ENCODE measurements around the gene CNTF.
"Not testable (repeated sequence)": the region's sequence is repeated elsewhere in the genome, so short reads cannot be mapped to it uniquely, and the experiment has no call there.

Gene CNTF

GRCh38 chr11:58622344-58622743 is at the start of gene CNTF:
Gene CNTF (plus strand): TSS chr11:58622665. CDS start chr11:58622753, 88 bp downstream.
- Histone ChIP-seq H3K79me2 (ENCODE audit: control insufficient read depth, insufficient read depth, low read length, unreplicated experiment) (peaks cover 15% of the 10 kb centered on the region), H3K4me1 (ENCODE audit: control insufficient read depth, insufficient read depth, low read length, unreplicated experiment) (peaks cover 51% of the 10 kb centered on the region), H3K4me3 (ENCODE audit: low read depth, low read length) (no peak within 1 kb of the TSS), H2AFZ (ENCODE audit: low read length, unreplicated experiment) (no peak within 1 kb of the TSS), H3K36me3 (ENCODE audit: insufficient read depth, low read length) (peaks cover 47% of the 10 kb centered on the region), H3K27me3 (ENCODE audit: insufficient read depth, low read length) (no peaks in the 10 kb centered on the region), H3K27ac (ENCODE audit: low read depth, low read length) (no peak within 1 kb of the TSS)

GRCh38 chr11:58572906-58573305 is 49.6 kb upstream of the CNTF start:
- peaks cover 41% of the 10 kb centered on the region for H3K4me1 ChIP-seq (ENCODE audit: control insufficient read depth, insufficient read depth, low read length, unreplicated experiment)
- not testable (repeated sequence) for H2AFZ ChIP-seq (ENCODE audit: low read length, unreplicated experiment); H3K27me3 ChIP-seq (ENCODE audit: insufficient read depth, low read length)
- H3K79me2 ChIP-seq (ENCODE audit: control insufficient read depth, insufficient read depth, low read length, unreplicated experiment), result peaks cover 47% of the 10 kb centered on the region
- H3K27ac ChIP-seq (ENCODE audit: low read depth, low read length), result peak overlapping the region; percentile 99
- H3K36me3 ChIP-seq (ENCODE audit: insufficient read depth, low read length), result peaks cover 13% of the 10 kb centered on the region
- peak overlapping the region; percentile 38 for H3K4me3 ChIP-seq (ENCODE audit: low read depth, low read length)

- H3K79me2 ChIP-seq (ENCODE audit: control insufficient read depth, insufficient read depth, low read length, unreplicated experiment), result peaks cover 47% of the 10 kb centered on the region
- peaks cover 13% of the 10 kb centered on the region for H3K36me3 ChIP-seq (ENCODE audit: insufficient read depth, low read length)
- peak overlapping the region; percentile 99 for H3K27ac ChIP-seq (ENCODE audit: low read depth, low read length)
Observed at GRCh38 chr11:58573451-58574104, 48.9 kb upstream of the CNTF start.

GRCh38 chr11:58574881-58575280 is 47.6 kb upstream of the CNTF start:
- Histone ChIP-seq H2AFZ (ENCODE audit: low read length, unreplicated experiment) (peak overlapping the region; percentile 73), H3K4me3 (ENCODE audit: low read depth, low read length) (peak overlapping the region; percentile 88), H3K4me1 (ENCODE audit: control insufficient read depth, insufficient read depth, low read length, unreplicated experiment) (peaks cover 41% of the 10 kb centered on the region), H3K36me3 (ENCODE audit: insufficient read depth, low read length) (peaks cover 9% of the 10 kb centered on the region), H3K27ac (ENCODE audit: low read depth, low read length) (peak overlapping the region; percentile 99), H3K27me3 (ENCODE audit: insufficient read depth, low read length) (no peaks in the 10 kb centered on the region), H3K79me2 (ENCODE audit: control insufficient read depth, insufficient read depth, low read length, unreplicated experiment) (peaks cover 50% of the 10 kb centered on the region)

More at GRCh38 chr11:58573451-58574104, 48.9 kb upstream of the CNTF start:
- Histone ChIP-seq H3K4me3 (ENCODE audit: low read depth, low read length) (peak overlapping the region; percentile 88), H2AFZ (ENCODE audit: low read length, unreplicated experiment) (no peak overlapping the region), H3K27me3 (ENCODE audit: insufficient read depth, low read length) (no peaks in the 10 kb centered on the region), H3K4me1 (ENCODE audit: control insufficient read depth, insufficient read depth, low read length, unreplicated experiment) (peaks cover 41% of the 10 kb centered on the region)

GRCh38 chr11:58575377-58576020 is 47.0 kb upstream of the CNTF start, which contains the start of gene LPXN:
Gene LPXN (minus strand): TSS chr11:58575856. CDS start chr11:58575772, 84 bp downstream.
- peaks cover 41% of the 10 kb centered on the region for H3K4me1 ChIP-seq (ENCODE audit: control insufficient read depth, insufficient read depth, low read length, unreplicated experiment)

GRCh38 chr11:58576887-58577471 is 45.5 kb upstream of the CNTF start:
- H3K27me3 ChIP-seq (ENCODE audit: insufficient read depth, low read length), result no peaks in the 10 kb centered on the region
- no peak overlapping the region for H2AFZ ChIP-seq (ENCODE audit: low read length, unreplicated experiment)
- no peaks in the 10 kb centered on the region for H3K36me3 ChIP-seq (ENCODE audit: insufficient read depth, low read length)
- H3K27ac ChIP-seq (ENCODE audit: low read depth, low read length), result peak overlapping the region; percentile 99
- peaks cover 47% of the 10 kb centered on the region for H3K4me1 ChIP-seq (ENCODE audit: control insufficient read depth, insufficient read depth, low read length, unreplicated experiment)
- peak overlapping the region; percentile 88 for H3K4me3 ChIP-seq (ENCODE audit: low read depth, low read length)
- H3K79me2 ChIP-seq (ENCODE audit: control insufficient read depth, insufficient read depth, low read length, unreplicated experiment), result peaks cover 60% of the 10 kb centered on the region

More at GRCh38 chr11:58575377-58576020, 47.0 kb upstream of the CNTF start, which contains the start of gene LPXN:
- H3K79me2 ChIP-seq (ENCODE audit: control insufficient read depth, insufficient read depth, low read length, unreplicated experiment), result peaks cover 55% of the 10 kb centered on the region
- peak within 1 kb of the TSS; percentile 88 for H3K4me3 ChIP-seq (ENCODE audit: low read depth, low read length)
- peaks cover 5% of the 10 kb centered on the region for H3K36me3 ChIP-seq (ENCODE audit: insufficient read depth, low read length)
- peak within 1 kb of the TSS; percentile 99 for H3K27ac ChIP-seq (ENCODE audit: low read depth, low read length)
- peak within 1 kb of the TSS; percentile 73 for H2AFZ ChIP-seq (ENCODE audit: low read length, unreplicated experiment)
- H3K27me3 ChIP-seq (ENCODE audit: insufficient read depth, low read length), result no peaks in the 10 kb centered on the region

GRCh38 chr11:58577555-58578135 is 44.8 kb upstream of the CNTF start:
- H3K79me2 ChIP-seq (ENCODE audit: control insufficient read depth, insufficient read depth, low read length, unreplicated experiment), result peaks cover 61% of the 10 kb centered on the region
- peak overlapping the region; percentile 99 for H3K27ac ChIP-seq (ENCODE audit: low read depth, low read length)
- H3K27me3 ChIP-seq (ENCODE audit: insufficient read depth, low read length), result no peaks in the 10 kb centered on the region
- H3K4me3 ChIP-seq (ENCODE audit: low read depth, low read length), result peak overlapping the region; percentile 88
- H3K4me1 ChIP-seq (ENCODE audit: control insufficient read depth, insufficient read depth, low read length, unreplicated experiment), result peaks cover 49% of the 10 kb centered on the region
- H2AFZ ChIP-seq (ENCODE audit: low read length, unreplicated experiment), result no peak overlapping the region
- H3K36me3 ChIP-seq (ENCODE audit: insufficient read depth, low read length), result no peaks in the 10 kb centered on the region

- H3K27me3 ChIP-seq (ENCODE audit: insufficient read depth, low read length), result no peaks in the 10 kb centered on the region
- H3K79me2 ChIP-seq (ENCODE audit: control insufficient read depth, insufficient read depth, low read length, unreplicated experiment), result peaks cover 64% of the 10 kb centered on the region
- peak overlapping the region; percentile 99 for H3K27ac ChIP-seq (ENCODE audit: low read depth, low read length)
- peak overlapping the region; percentile 88 for H3K4me3 ChIP-seq (ENCODE audit: low read depth, low read length)
- H3K36me3 ChIP-seq (ENCODE audit: insufficient read depth, low read length), result no peaks in the 10 kb centered on the region
- peaks cover 55% of the 10 kb centered on the region for H3K4me1 ChIP-seq (ENCODE audit: control insufficient read depth, insufficient read depth, low read length, unreplicated experiment)
- H2AFZ ChIP-seq (ENCODE audit: low read length, unreplicated experiment), result no peak overlapping the region
Observed at GRCh38 chr11:58578136-58578634, 44.3 kb upstream of the CNTF start.

GRCh38 chr11:58578635-58579191 is 43.8 kb upstream of the CNTF start, which contains the start of gene ZFP91:
Gene ZFP91 (plus strand): TSS chr11:58579063. CDS start chr11:58579282, 219 bp downstream.
- Histone ChIP-seq H3K4me1 (ENCODE audit: control insufficient read depth, insufficient read depth, low read length, unreplicated experiment) (peaks cover 59% of the 10 kb centered on the region), H3K4me3 (ENCODE audit: low read depth, low read length) (peak within 1 kb of the TSS; percentile 88), H3K36me3 (ENCODE audit: insufficient read depth, low read length) (no peaks in the 10 kb centered on the region), H3K27me3 (ENCODE audit: insufficient read depth, low read length) (no peaks in the 10 kb centered on the region), H3K79me2 (ENCODE audit: control insufficient read depth, insufficient read depth, low read length, unreplicated experiment) (peaks cover 69% of the 10 kb centered on the region), H3K27ac (ENCODE audit: low read depth, low read length) (peak within 1 kb of the TSS; percentile 99), H2AFZ (ENCODE audit: low read length, unreplicated experiment) (peak within 1 kb of the TSS; percentile 78)

Data from ACC112 (cell line).